Stimulated activated CD8-positive, alpha-beta memory T cell treated with anti-CD3 and anti-CD28 coated beads, Interleukin-15, amount 100 ng/mL, for 1 hour (primary cell): ENCODE results near the gene TMEM141.
"Not testable (repeated sequence)": the region's sequence is repeated elsewhere in the genome, so short reads cannot be mapped to it uniquely, and the experiment has no call there.

Source experiments
- DNase-seq: peaks from one replicate; pipeline ENCODE4 v3.0.0-alpha.2; 2020; ENCODE audit warnings: low read depth

TMEM141 gene

GRCh38 chr9:136755302-136756133 is 35.6 kb upstream of the TMEM141 start:
- not testable (repeated sequence) for DNase-seq

GRCh38 chr9:136756134-136756438 is 35.1 kb upstream of the TMEM141 start:
- no peak for DNase-seq

- DNase-seq: no peak
Measured at GRCh38 chr9:136756836-136757235, 34.3 kb upstream of the TMEM141 start.

GRCh38 chr9:136757328-136757727 is 33.8 kb upstream of the TMEM141 start:
- DNase-seq: no peak

GRCh38 chr9:136757751-136758140 is 33.4 kb upstream of the TMEM141 start:
- DNase-seq: no peak

GRCh38 chr9:136759001-136759400 is 32.1 kb upstream of the TMEM141 start:
- DNase-seq: no peak

GRCh38 chr9:136759436-136760325 is 31.5 kb upstream of the TMEM141 start:
- DNase-seq: no peak

GRCh38 chr9:136760424-136760823 is 30.7 kb upstream of the TMEM141 start:
- DNase-seq: no peak

- not testable (repeated sequence) for DNase-seq
Measured at GRCh38 chr9:136760834-136761544, 30.2 kb upstream of the TMEM141 start.

GRCh38 chr9:136761545-136761981 is 29.6 kb upstream of the TMEM141 start:
- no peak for DNase-seq

- DNase-seq: no peak
Measured at GRCh38 chr9:136762221-136762691, 28.9 kb upstream of the TMEM141 start.

- no peak for DNase-seq
Measured at GRCh38 chr9:136762915-136763648, 28.1 kb upstream of the TMEM141 start.

- no peak for DNase-seq
Measured at GRCh38 chr9:136763649-136764035, 27.5 kb upstream of the TMEM141 start.

GRCh38 chr9:136764301-136764891 is 26.7 kb upstream of the TMEM141 start, which contains the start of gene LCN15:
Gene LCN15 (minus strand): TSS chr9:136764518. CDS start chr9:136764488, 30 bp downstream.
- DNase-seq: no peak

GRCh38 chr9:136765041-136765440 is 26.1 kb upstream of the TMEM141 start:
- no peak for DNase-seq

- not testable (repeated sequence) for DNase-seq
Measured at GRCh38 chr9:136765745-136766409, 25.3 kb upstream of the TMEM141 start.

- DNase-seq: not testable (repeated sequence)
Measured at GRCh38 chr9:136766410-136767120, 24.6 kb upstream of the TMEM141 start.

GRCh38 chr9:136769710-136770191 is 21.4 kb upstream of the TMEM141 start:
- DNase-seq: no peak

- no peak for DNase-seq
Measured at GRCh38 chr9:136771907-136772415, 19.2 kb upstream of the TMEM141 start.
